Measurements from ENCODE around the gene FPR2. TPM values are rescaled to one million over a fixed set of nuclear protein-coding genes. Genes with fewer than 3 reads are reported as not detected.
"Not testable (repeated sequence)": the region's sequence is repeated elsewhere in the genome, so short reads cannot be mapped to it uniquely, and the experiment has no call there.

The FPR2 gene
- polyA plus RNA-seq, 3 donors: 36.2 to 108 (median 70.3) TPM

- H3K9ac ChIP-seq (ENCODE audit: insufficient read depth, low read length, poor library complexity, severe bottlenecking): no peak overlapping the region
- H3K9me3 Mint-ChIP-seq: peaks cover 0 to 2% (median 0%) of the 10 kb centered on the region in 7 donors
- H3K27ac Mint-ChIP-seq: peak overlapping the region in 5 of 7 donors; percentile 90 to 99 (median 92)
- no peak overlapping the region for H3K27ac ChIP-seq (ENCODE audit: low read depth in 1 of 2, low read length in 2 of 2)
- peaks cover under 1% of the 10 kb centered on the region for H4K20me1 ChIP-seq (ENCODE audit: insufficient read depth, low read length)
- peaks cover 58% of the 10 kb centered on the region for H3K4me1 Mint-ChIP-seq
- H3K4me3 Mint-ChIP-seq: no peak overlapping the region
- no peaks in the 10 kb centered on the region for H3K27me3 ChIP-seq (ENCODE audit: control insufficient read depth in 2 of 2, insufficient read depth in 2 of 2, low read length in 2 of 2)
- peaks cover under 1 to 14% (median 9%) of the 10 kb centered on the region in 3 donors for H3K27me3 Mint-ChIP-seq (ENCODE audit: low read depth in 3 of 3)
- no peak for DNase-seq
- H3K36me3 ChIP-seq (replicated peaks in 1 of 2; ENCODE audit: control insufficient read depth in 1 of 2, insufficient read depth in 2 of 2, low read length in 2 of 2): no peaks in the 10 kb centered on the region
- WGBS (ENCODE audit: insufficient coverage): 100% methylated on average over 1 of the region's 3 CpGs
- peaks cover 5 to 10% of the 10 kb centered on the region in 2 donors for H3K36me3 Mint-ChIP-seq
- H2AFZ ChIP-seq (ENCODE audit: insufficient read depth, low read depth, low read length, poor library complexity, severe bottlenecking): no peak overlapping the region
- intact Hi-C loops (cut with micrococcal nuclease): loop anchor here (2.0 to 5.0 kb wide), 3 partner anchors 13 to 40 kb away; partner anchors contain the start of gene FPR1 (in 1 of the 2)
- H3K79me2 ChIP-seq (ENCODE audit: insufficient read depth, low read length): no peaks in the 10 kb centered on the region
- no peak overlapping the region for H3K4me2 ChIP-seq (replicated peaks; ENCODE audit: extremely low read depth, low read length, poor library complexity, severe bottlenecking)
- H3K9me3 ChIP-seq (replicated peaks in 1 of 2; ENCODE audit: control insufficient read depth in 1 of 2, insufficient read depth in 1 of 2, low read length in 2 of 2): no peaks in the 10 kb centered on the region
- H3K4me3 ChIP-seq (replicated peaks in 1 of 3; ENCODE audit: low read depth in 2 of 3, low read length in 3 of 3): no peak overlapping the region
- TF ChIP-seq CTCF (IDR thresholded peaks at IDR 0.05): no peak
- peaks cover 65 to 68% of the 10 kb centered on the region in 2 donors for H3K4me1 ChIP-seq (ENCODE audit: control insufficient read depth in 1 of 2, insufficient read depth in 2 of 2, low read length in 2 of 2)
Observed at GRCh38 chr19:51737389-51737788, 23.6 kb upstream of the FPR2 start.

DNA sequence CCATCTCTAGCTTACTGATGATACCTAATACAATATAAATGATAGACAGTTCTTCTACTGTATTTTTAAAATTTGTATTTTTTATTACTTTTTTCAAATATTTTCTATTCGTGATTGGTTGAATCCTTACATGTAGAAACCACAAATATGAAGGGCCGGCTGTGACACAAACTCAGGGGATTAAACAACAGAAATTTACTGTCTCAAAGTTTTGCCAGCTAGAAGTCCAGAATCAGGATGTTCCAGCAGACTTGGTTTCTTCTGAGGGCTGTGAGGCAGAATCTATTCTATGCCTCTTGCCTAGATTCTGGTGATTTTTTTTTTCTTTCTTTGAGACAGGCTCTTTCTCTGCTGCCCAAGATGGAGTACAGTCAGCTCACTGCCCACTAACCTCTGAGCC, 23.1 kb upstream of the FPR2 start:
- Mint-ChIP-seq H3K9me3 (peaks cover 0 to 2% (median 0%) of the 10 kb centered on the region in 7 donors), H3K36me3 (peaks cover 10 to 16% of the 10 kb centered on the region in 2 donors), H3K4me1 (peaks cover 61% of the 10 kb centered on the region), H3K4me3 (no peak overlapping the region), H3K27ac (peak overlapping the region in 6 of 7 donors; percentile 57 to 88 (median 78)), H3K27me3 (ENCODE audit: low read depth in 3 of 3) (peaks cover 0 to 14% (median 4%) of the 10 kb centered on the region in 3 donors)
- Histone ChIP-seq H4K20me1 (ENCODE audit: insufficient read depth, low read length) (peaks cover 6% of the 10 kb centered on the region), H3K36me3 (replicated peaks in 1 of 2; ENCODE audit: control insufficient read depth in 1 of 2, insufficient read depth in 2 of 2, low read length in 2 of 2) (peaks cover 0 to under 1% of the 10 kb centered on the region in 2 donors), H3K27me3 (ENCODE audit: control insufficient read depth in 2 of 2, insufficient read depth in 2 of 2, low read length in 2 of 2) (no peaks in the 10 kb centered on the region), H3K9ac (ENCODE audit: insufficient read depth, low read length, poor library complexity, severe bottlenecking) (no peak overlapping the region), H3K4me2 (replicated peaks; ENCODE audit: extremely low read depth, low read length, poor library complexity, severe bottlenecking) (no peak overlapping the region), H3K9me3 (replicated peaks in 1 of 2; ENCODE audit: control insufficient read depth in 1 of 2, insufficient read depth in 1 of 2, low read length in 2 of 2) (no peaks in the 10 kb centered on the region), H3K27ac (ENCODE audit: low read depth in 1 of 2, low read length in 2 of 2) (no peak overlapping the region), H3K4me1 (ENCODE audit: control insufficient read depth in 1 of 2, insufficient read depth in 2 of 2, low read length in 2 of 2) (peaks cover 68% of the 10 kb centered on the region in 2 donors), H3K79me2 (ENCODE audit: insufficient read depth, low read length) (no peaks in the 10 kb centered on the region), H3K4me3 (replicated peaks in 1 of 3; ENCODE audit: low read depth in 2 of 3, low read length in 3 of 3) (no peak overlapping the region), H2AFZ (ENCODE audit: insufficient read depth, low read depth, low read length, poor library complexity, severe bottlenecking) (no peak overlapping the region)
- intact Hi-C loops (cut with micrococcal nuclease): loop anchor here (2.0 to 5.0 kb wide), 3 partner anchors 13 to 39 kb away; partner anchors contain the start of gene FPR1 (in 1 of the 2)
- 80% methylated on average over 1 of the region's 2 CpGs for WGBS (ENCODE audit: insufficient coverage)
- DNase-seq: no peak
- TF ChIP-seq CTCF (IDR thresholded peaks at IDR 0.05): no peak

- 17% methylated on average over 6 of the region's 10 CpGs for WGBS (ENCODE audit: insufficient coverage)
- Histone ChIP-seq H3K4me1 (ENCODE audit: control insufficient read depth in 1 of 2, insufficient read depth in 2 of 2, low read length in 2 of 2) (peaks cover 73% of the 10 kb centered on the region in 2 donors), H3K27ac (ENCODE audit: low read depth in 1 of 2, low read length in 2 of 2) (peak overlapping the region in 1 of 2 donors; percentile 63)
Observed at GRCh38 chr19:51738523-51738922, 22.5 kb upstream of the FPR2 start.

More at GRCh38 chr19:51738523-51738922, 22.5 kb upstream of the FPR2 start:
- peaks cover 16 to 22% of the 10 kb centered on the region in 2 donors for H3K36me3 Mint-ChIP-seq
- not testable (repeated sequence) for H3K9me3 ChIP-seq (replicated peaks in 1 of 2; ENCODE audit: control insufficient read depth in 1 of 2, insufficient read depth in 1 of 2, low read length in 2 of 2); H3K79me2 ChIP-seq (ENCODE audit: insufficient read depth, low read length); H2AFZ ChIP-seq (ENCODE audit: insufficient read depth, low read depth, low read length, poor library complexity, severe bottlenecking); H3K27me3 ChIP-seq (ENCODE audit: control insufficient read depth in 2 of 2, insufficient read depth in 2 of 2, low read length in 2 of 2); H3K4me3 ChIP-seq (replicated peaks in 1 of 3; ENCODE audit: low read depth in 2 of 3, low read length in 3 of 3); H3K9me3 Mint-ChIP-seq; H3K9ac ChIP-seq (ENCODE audit: insufficient read depth, low read length, poor library complexity, severe bottlenecking); H3K4me2 ChIP-seq (replicated peaks; ENCODE audit: extremely low read depth, low read length, poor library complexity, severe bottlenecking); H3K36me3 ChIP-seq (replicated peaks in 1 of 2; ENCODE audit: control insufficient read depth in 1 of 2, insufficient read depth in 2 of 2, low read length in 2 of 2); H3K4me3 Mint-ChIP-seq; DNase-seq
- H3K27ac Mint-ChIP-seq: peak overlapping the region in 5 of 7 donors; percentile 24 to 94 (median 87)
- H3K27me3 Mint-ChIP-seq (ENCODE audit: low read depth in 3 of 3): peaks cover 0 to 14% (median 0%) of the 10 kb centered on the region in 3 donors
- H4K20me1 ChIP-seq (ENCODE audit: insufficient read depth, low read length): peaks cover 12% of the 10 kb centered on the region
- peaks cover 63% of the 10 kb centered on the region for H3K4me1 Mint-ChIP-seq
- intact Hi-C loops (cut with micrococcal nuclease): loop anchor here in 1 of 2 donors (5.0 kb wide), 1 partner anchor 39 kb away; no protein-coding TSS in a partner anchor

Data from CD14-positive monocyte (primary cell).